HepG2 (cell line): ENCODE measurements around the gene WDR76. TPM values are rescaled to one million over a fixed set of nuclear protein-coding genes. Genes with fewer than 3 reads are reported as not detected.

Experiments
- ARID5B ChIP-seq: IDR thresholded peaks from 2 replicates; pipeline ENCODE4 v1.4.0; 2020; ENCODE audit warnings: mild to moderate bottlenecking, missing genetic modification reagents
- ARNT ChIP-seq: fragments of 450-650 bp; IDR thresholded peaks from 2 replicates; pipeline ENCODE4 v1.6.1; 2017
- EEA1 ChIP-seq: sonication (generic); formaldehyde crosslinking; IDR thresholded peaks from 2 replicates; pipeline ENCODE4 v1.5.1; 2020; ENCODE audit warnings: mild to moderate bottlenecking, missing genetic modification reagents, borderline replicate concordance
- FOXO1 ChIP-seq: sonication (generic); formaldehyde crosslinking; IDR thresholded peaks from 2 replicates; pipeline ENCODE4 v1.4.0; 2020; ENCODE audit warnings: missing genetic modification reagents
- HDAC2 ChIP-seq: sonication (generic); formaldehyde crosslinking; IDR thresholded peaks from 2 replicates; pipeline ENCODE4 v1.4.0; 2020; ENCODE audit warnings: missing genetic modification reagents
- IKZF1 ChIP-seq: fragments of 450-650 bp; IDR thresholded peaks from 2 replicates; pipeline ENCODE4 v1.7.1; 2016
- MATR3 ChIP-seq: sonication (generic); formaldehyde crosslinking; IDR thresholded peaks from 2 replicates; pipeline ENCODE4 v1.4.0; 2020; ENCODE audit warnings: missing genetic modification reagents
- NFE2L2 ChIP-seq: fragments of 150-350 bp; IDR thresholded peaks from 2 replicates; pipeline ENCODE4 v1.6.1; 2014; ENCODE audit warnings: low read length
- PCBP1 ChIP-seq: fragments of 200-400 bp; formaldehyde crosslinking; IDR thresholded peaks from 2 replicates; pipeline ENCODE4 v1.6.1; 2017; ENCODE audit warnings: mild to moderate bottlenecking, low read depth, low read length, borderline replicate concordance
- SRSF4 ChIP-seq: fragments of 200-400 bp; formaldehyde crosslinking; IDR thresholded peaks from one replicate; pipeline ENCODE4 v1.6.1; 2018; ENCODE audit warnings: mild to moderate bottlenecking, low read depth, low read length, moderate library complexity; ENCODE audit not compliant: poor library complexity, severe bottlenecking
- SRSF9 ChIP-seq: fragments of 200-400 bp; formaldehyde crosslinking; IDR thresholded peaks from 2 replicates; pipeline ENCODE4 v1.6.1; 2018; ENCODE audit warnings: borderline replicate concordance, mild to moderate bottlenecking, low read depth, low read length; ENCODE audit not compliant: insufficient read depth, poor library complexity, severe bottlenecking
- TAF1 ChIP-seq: sonication (generic); formaldehyde crosslinking; IDR thresholded peaks from 2 replicates; pipeline ENCODE4 v1.4.0; 2020; ENCODE audit warnings: missing genetic modification reagents
- TAF15 ChIP-seq: fragments of 200-400 bp; formaldehyde crosslinking; IDR thresholded peaks from one replicate; pipeline ENCODE4 v1.6.1; 2018; ENCODE audit warnings: mild to moderate bottlenecking, low read depth, low read length; ENCODE audit not compliant: poor library complexity, severe bottlenecking
- TARDBP ChIP-seq: sonication (generic); formaldehyde crosslinking; IDR thresholded peaks from 2 replicates; pipeline ENCODE4 v1.8.0; 2022; ENCODE audit warnings: mild to moderate bottlenecking, missing genetic modification reagents
- ZBTB20 ChIP-seq: sonication (generic); formaldehyde crosslinking; IDR thresholded peaks from 2 replicates; pipeline ENCODE4 v1.8.1; 2023; ENCODE audit warnings: missing genetic modification reagents, low read depth, mild to moderate bottlenecking, borderline replicate concordance
- ZBTB7B ChIP-seq: sonication (generic); formaldehyde crosslinking; IDR thresholded peaks from 2 replicates; pipeline ENCODE4 v1.4.0; 2020; ENCODE audit warnings: missing genetic modification reagents
- ZNF138 ChIP-seq: sonication (generic); formaldehyde crosslinking; IDR thresholded peaks from 2 replicates; pipeline ENCODE4 v1.5.0; 2020; ENCODE audit warnings: mild to moderate bottlenecking, low read depth, missing genetic modification reagents
- ZNF276 ChIP-seq: sonication (generic); formaldehyde crosslinking; IDR thresholded peaks from 2 replicates; pipeline ENCODE4 v1.4.0; 2020; ENCODE audit warnings: mild to moderate bottlenecking, low read depth, missing genetic modification reagents
- ZNF704 ChIP-seq: sonication (generic); formaldehyde crosslinking; IDR thresholded peaks from 2 replicates; pipeline ENCODE4 v1.8.1; 2023; ENCODE audit warnings: mild to moderate bottlenecking, inconsistent platforms, moderate library complexity, missing genetic modification reagents, borderline replicate concordance
- ZNF792 ChIP-seq: IDR thresholded peaks from 2 replicates; pipeline ENCODE4 v1.6.1; 2016
- polyA plus RNA-seq, 8 experiments: library from polyadenylated mRNA; depleted of rRNA in 3 of 8; stranded (reverse) in 7 of 8; unstranded in 1 of 8; fragments of >200 nt; fragmentation: Illumina TruSeq in 4 of 8; extraction: Trizol in 4 of 8; gene quantifications; 2 replicates each; pipeline versions ENCODE4 v1.2.1 to v1.2.3, GENCODE V29; 2011 to 2016; ENCODE audit warnings: low read depth in 4 of 8, missing spikeins in 1 of 8, mixed read lengths in 1 of 8; ENCODE audit not compliant: insufficient read depth in 1 of 8
- total RNA-seq, 5 experiments: library from RNA; depleted of rRNA; stranded (reverse); fragments of >200 nt; fragmentation: Illumina TruSeq; extraction: Trizol; gene quantifications; 2 replicates each; pipeline ENCODE4 v1.2.3, GENCODE V29; 2016; ENCODE audit warnings: low read depth in 1 of 5
- TF ChIP-seq, protein P1 (sequence below): sonication (generic); formaldehyde crosslinking; IDR thresholded peaks from 2 replicates; pipeline ENCODE4 v1.5.0; 2020; ENCODE audit warnings: mild to moderate bottlenecking, missing genetic modification reagents, borderline replicate concordance

The WDR76 gene
- total and polyA plus RNA-seq, 2 of the 13 experiments (the other 11 are each of a cell fraction or from before 2014, with no cell fraction given): 1.1 to 9.7 TPM

GRCh38 chr15:43791993-43792760 lies 34.6 kb upstream of the WDR76 start, which contains the start of gene SERF2 (continued):
- TF ChIP-seq ARID5B: no peak; the same call in 1 of the 2 replicates
- TF ChIP-seq, protein P1, sequence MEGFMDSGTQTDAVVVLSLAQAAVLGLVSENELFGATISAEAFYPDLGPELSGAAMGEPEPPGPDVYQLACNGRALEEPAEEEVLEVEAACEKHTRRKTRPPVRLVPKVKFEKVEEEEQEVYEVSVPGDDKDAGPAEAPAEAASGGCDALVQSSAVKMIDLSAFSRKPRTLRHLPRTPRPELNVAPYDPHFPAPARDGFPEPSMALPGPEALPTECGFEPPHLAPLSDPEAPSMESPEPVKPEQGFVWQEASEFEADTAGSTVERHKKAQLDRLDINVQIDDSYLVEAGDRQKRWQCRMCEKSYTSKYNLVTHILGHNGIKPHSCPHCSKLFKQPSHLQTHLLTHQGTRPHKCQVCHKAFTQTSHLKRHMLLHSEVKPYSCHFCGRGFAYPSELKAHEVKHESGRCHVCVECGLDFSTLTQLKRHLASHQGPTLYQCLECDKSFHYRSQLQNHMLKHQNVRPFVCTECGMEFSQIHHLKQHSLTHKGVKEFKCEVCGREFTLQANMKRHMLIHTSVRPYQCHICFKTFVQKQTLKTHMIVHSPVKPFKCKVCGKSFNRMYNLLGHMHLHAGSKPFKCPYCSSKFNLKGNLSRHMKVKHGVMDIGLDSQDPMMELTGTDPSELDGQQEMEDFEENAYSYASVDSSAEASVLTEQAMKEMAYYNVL (CRISPR knock-in tag): no peak
- TF ChIP-seq IKZF1: no peak
- TF ChIP-seq HDAC2: no peak
- no peak for TF ChIP-seq MATR3 (CRISPR knock-in tag)
- peak; percentile 24; the same call in 1 of the 2 replicates for TF ChIP-seq PCBP1
- 0 out of 2 replicates have a peak, but pooled peaks have one; percentile 25 for TF ChIP-seq ZBTB20 (CRISPR knock-in tag)
- 0 out of 2 replicates have a peak, but pooled peaks have one; percentile 48 for TF ChIP-seq ZNF276 (CRISPR knock-in tag)
- no peak for TF ChIP-seq ARNT
- TF ChIP-seq NFE2L2: no peak
- peak; percentile 87; the same call in 1 of the 2 replicates for TF ChIP-seq ZNF138 (CRISPR knock-in tag)
- TF ChIP-seq ZNF704 (CRISPR knock-in tag): no peak
- TF ChIP-seq EEA1 (CRISPR knock-in tag): no peak
- TF ChIP-seq TAF15: no peak
- no peak for TF ChIP-seq SRSF4
- no peak; the same call in 1 of the 2 replicates for TF ChIP-seq FOXO1 (CRISPR knock-in tag)
- TF ChIP-seq ZBTB7B (CRISPR knock-in tag): 0 out of 2 replicates have a peak, but pooled peaks have one; percentile 24
- peak; percentile 37; the same call in 1 of the 2 replicates for TF ChIP-seq TARDBP
- TF ChIP-seq TAF1 (CRISPR knock-in tag): peak; percentile 94
- no peak for TF ChIP-seq SRSF9
- peak; percentile 37; the same call in 1 of the 2 replicates for TF ChIP-seq ZNF792 (CRISPR knock-in tag)
